DMS53 treated with DMSO at 0.1 percent for 48 hours (cell line): Measurements from ENCODE around the gene VPS35.
"Not testable (repeated sequence)": the region's sequence is repeated elsewhere in the genome, so short reads cannot be mapped to it uniquely, and the experiment has no call there.

Source experiments
- DNase-seq: peaks from one replicate; lab custom pipeline; 2025; ENCODE audit not compliant: unreplicated experiment; lab: John Stamatoyannopoulos, UW

VPS35 gene

GRCh38 chr16:46713634-46714033 is 24.7 kb upstream of the VPS35 start:
- DNase-seq, result no peak

GRCh38 chr16:46712911-46713310 is 23.9 kb upstream of the VPS35 start:
- no peak for DNase-seq

GRCh38 chr16:46711106-46712058 is 22.4 kb upstream of the VPS35 start:
- DNase-seq, result no peak

- DNase-seq, result no peak
Measured at GRCh38 chr16:46709469-46710005, 20.6 kb upstream of the VPS35 start.

- DNase-seq, result no peak
Measured at GRCh38 chr16:46706642-46707041, 17.7 kb upstream of the VPS35 start.

GRCh38 chr16:46702030-46702429 is 13.1 kb upstream of the VPS35 start:
- no peak for DNase-seq

GRCh38 chr16:46701615-46702014 is 12.6 kb upstream of the VPS35 start:
- DNase-seq, result no peak

- no peak for DNase-seq
Measured at GRCh38 chr16:46700048-46700447, 11.1 kb upstream of the VPS35 start.

- no peak for DNase-seq
Measured at GRCh38 chr16:46696957-46697356, 8.0 kb upstream of the VPS35 start.

GRCh38 chr16:46695937-46696336 is 7.0 kb upstream of the VPS35 start:
- DNase-seq, result no peak

- DNase-seq, result no peak
Measured at GRCh38 chr16:46693598-46693997, 4.6 kb upstream of the VPS35 start.

GRCh38 chr16:46691726-46692125 is 2.7 kb upstream of the VPS35 start:
- no peak for DNase-seq

GRCh38 chr16:46690281-46691178 is 1.6 kb upstream of the VPS35 start:
- DNase-seq, result no peak

GRCh38 chr16:46689365-46690280 is 645 bp upstream of the VPS35 start, which contains the start of gene ORC6:
Gene ORC6, plus strand, starts transcription at chr16:46689659. Its CDS starts 47 bp downstream, at chr16:46689706.
- peak; percentile 98 for DNase-seq

GRCh38 chr16:46688101-46688653 is 801 bp downstream of the VPS35 start:
- no peak for DNase-seq

GRCh38 chr16:46687486-46687885 is 1.5 kb downstream of the VPS35 start:
- no peak for DNase-seq

GRCh38 chr16:46686815-46687473 is 2.0 kb downstream of the VPS35 start:
- DNase-seq, result no peak

GRCh38 chr16:46681867-46682266 is 7.1 kb downstream of the VPS35 start:
- DNase-seq, result not testable (repeated sequence)

- not testable (repeated sequence) for DNase-seq
Measured at GRCh38 chr16:46677943-46678342, 11.0 kb downstream of the VPS35 start.
